ENCODE data around the gene CALR.
"Not testable (repeated sequence)": the region's sequence is repeated elsewhere in the genome, so short reads cannot be mapped to it uniquely, and the experiment has no call there.

Gene CALR

DNA sequence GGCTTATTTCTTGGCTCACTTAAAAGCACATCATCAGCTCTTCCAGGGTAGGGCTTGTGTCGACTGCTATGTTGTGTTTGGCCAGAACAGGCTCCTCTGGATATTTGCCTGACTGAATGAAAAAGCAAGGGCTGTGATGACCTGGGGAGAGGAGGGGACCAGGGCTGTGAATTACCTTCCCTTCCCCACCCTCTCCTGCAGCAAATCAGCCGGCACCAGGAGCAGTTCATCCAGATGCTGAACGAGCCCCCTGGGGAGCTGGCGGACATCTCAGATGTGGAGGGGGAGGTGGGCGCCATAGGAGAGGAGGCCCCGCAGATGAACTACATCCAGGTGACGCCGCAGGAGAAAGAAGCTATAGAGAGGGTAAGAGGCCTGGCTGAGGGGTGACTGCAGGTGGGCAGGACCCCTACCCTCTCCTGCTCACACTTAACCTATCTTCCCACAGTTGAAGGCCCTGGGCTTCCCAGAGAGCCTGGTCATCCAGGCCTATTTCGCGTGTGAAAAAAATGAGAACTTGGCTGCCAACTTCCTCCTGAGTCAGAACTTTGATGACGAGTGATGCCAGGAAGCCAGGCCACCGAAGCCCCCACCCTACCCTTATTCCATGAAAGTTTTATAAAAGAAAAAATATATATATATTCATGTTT is 14.2 kb downstream of the CALR start:
- in situ Hi-C loops (cut with MboI; ENCODE audit: low sequenced_read_pairs) = no loop called here

DNA sequence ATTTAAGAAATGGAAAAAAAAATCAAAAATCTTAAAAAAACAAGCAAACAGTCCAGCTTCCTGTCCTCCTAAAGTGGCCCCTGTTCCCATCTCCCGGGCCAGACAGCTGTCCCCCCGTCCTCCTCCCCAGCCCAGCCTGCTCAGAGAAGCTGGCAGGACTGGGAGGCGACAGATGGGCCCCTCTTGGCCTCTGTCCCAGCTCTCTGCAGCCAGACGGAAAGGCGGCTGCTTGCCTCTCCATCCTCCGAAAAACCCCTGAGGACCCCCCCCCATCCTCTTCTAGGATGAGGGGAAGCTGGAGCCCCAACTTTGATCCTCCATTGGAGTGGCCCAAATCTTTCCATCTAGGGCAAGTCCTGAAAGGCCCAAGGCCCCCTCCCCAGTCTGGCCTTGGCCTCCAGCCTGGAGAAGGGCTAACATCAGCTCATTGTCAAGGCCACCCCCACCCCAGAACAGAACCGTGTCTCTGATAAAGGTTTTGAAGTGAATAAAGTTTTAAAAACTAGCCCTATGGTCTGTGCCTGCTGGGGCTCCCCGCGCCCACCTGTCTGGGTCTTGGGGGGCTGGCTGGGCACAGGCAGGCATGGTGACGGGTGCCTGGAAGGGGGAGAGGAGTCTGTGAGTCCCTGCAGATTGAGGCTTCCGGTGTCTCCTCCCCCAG is 14.9 kb downstream of the CALR start:
- in situ Hi-C loops (cut with MboI; ENCODE audit: low sequenced_read_pairs) = no loop called here

DNA sequence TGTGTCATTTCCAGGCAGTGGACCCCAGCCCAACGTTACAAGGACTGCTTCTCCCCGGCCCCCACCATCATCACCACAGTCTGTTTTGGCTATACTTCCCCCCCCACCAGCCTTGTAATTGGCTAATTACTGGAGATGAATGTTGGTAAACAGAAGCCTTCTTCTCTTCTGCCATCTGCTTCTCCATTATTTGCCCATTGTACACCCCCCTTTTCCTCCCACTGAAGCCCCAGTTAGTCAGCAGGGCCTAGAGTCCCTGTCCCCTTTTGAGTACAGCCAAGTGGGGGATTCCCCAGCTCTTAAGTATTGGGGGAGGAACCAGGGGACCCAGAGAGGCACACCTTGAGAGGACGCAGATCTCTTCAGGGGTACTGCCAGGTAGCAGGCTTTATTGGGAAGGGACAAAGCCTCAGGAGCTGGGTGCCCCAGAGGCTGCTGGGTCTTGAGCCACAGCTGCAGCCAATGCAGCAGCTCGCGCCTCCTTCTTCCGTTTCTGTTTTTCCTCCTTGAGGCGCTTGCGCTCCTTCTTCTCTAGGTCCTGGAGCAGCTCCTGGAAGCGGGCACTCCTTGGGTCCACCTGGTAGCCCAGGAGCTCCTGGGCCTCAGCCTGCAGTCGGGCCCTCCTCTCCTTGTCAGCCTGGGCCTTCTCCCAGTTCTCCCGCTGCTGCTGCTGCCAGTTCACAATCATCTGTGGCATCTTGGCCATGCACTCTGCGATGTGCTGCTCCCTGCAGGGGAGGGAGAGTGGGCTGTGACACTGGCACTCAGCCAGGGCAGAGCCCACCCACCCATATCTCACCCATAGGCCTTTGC is 15.6 kb downstream of the CALR start:
- in situ Hi-C loops (cut with MboI; ENCODE audit: low sequenced_read_pairs) = no loop called here

DNA sequence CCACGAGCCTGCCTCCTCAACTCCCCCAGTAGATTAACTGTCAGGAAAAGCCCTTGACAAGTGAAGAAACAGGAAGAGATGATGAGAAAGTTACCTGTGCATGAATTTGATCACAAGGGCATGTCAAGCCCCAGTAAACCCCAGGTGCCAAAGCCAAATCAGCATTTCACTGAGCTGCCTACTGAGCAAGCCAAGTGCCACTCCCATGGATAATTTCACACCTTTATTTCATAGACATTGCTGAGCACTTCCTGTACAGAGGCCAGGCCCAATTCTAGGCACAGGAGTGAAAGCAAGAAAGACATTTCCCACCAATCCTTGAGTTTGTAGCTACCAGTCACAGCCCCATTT is 16.2 kb downstream of the CALR start:
- in situ Hi-C loops (cut with MboI; ENCODE audit: low sequenced_read_pairs) = no loop called here

DNA sequence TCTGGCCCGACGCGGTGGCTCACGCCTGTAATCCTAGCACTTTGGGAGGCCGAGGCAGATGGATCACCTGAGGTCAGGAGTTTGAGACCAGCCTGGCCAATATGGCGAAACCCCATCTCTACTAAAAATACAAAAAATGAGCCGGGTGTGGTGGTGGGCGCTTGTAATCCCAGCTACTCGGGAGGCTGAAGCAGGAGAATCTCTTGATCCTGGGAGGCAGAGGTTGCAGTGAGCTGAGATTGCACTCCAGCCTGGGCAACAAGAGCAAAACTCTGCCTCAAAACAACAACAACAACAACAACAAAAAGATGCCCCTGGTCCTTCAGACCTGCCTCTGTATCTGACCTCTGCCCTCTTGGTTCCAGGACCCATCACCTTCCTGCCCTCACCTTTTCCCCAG is 17.2 kb downstream of the CALR start:
- in situ Hi-C loops (cut with MboI; ENCODE audit: low sequenced_read_pairs) = not testable (repeated sequence)

DNA sequence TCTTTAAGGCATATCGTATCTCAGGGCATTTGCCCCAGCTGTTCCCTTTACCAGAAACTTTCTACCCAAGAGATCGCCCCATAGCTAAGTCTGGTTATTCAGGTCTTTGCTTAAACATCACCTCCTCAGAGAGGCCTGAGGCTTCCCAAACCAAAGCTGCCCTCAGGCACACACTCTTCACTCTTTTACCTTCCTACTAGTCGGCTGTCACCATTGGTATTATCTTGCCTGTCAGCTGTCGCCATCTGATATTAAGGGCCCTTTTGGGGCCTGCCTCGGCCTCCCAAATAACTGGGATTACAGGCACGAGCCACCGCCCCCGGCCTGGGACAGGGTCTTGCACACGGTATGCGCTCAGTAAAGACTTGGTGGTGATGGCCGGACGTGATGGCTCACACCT is 17.6 kb downstream of the CALR start:
- in situ Hi-C loops (cut with MboI; ENCODE audit: low sequenced_read_pairs) = no loop called here

DNA sequence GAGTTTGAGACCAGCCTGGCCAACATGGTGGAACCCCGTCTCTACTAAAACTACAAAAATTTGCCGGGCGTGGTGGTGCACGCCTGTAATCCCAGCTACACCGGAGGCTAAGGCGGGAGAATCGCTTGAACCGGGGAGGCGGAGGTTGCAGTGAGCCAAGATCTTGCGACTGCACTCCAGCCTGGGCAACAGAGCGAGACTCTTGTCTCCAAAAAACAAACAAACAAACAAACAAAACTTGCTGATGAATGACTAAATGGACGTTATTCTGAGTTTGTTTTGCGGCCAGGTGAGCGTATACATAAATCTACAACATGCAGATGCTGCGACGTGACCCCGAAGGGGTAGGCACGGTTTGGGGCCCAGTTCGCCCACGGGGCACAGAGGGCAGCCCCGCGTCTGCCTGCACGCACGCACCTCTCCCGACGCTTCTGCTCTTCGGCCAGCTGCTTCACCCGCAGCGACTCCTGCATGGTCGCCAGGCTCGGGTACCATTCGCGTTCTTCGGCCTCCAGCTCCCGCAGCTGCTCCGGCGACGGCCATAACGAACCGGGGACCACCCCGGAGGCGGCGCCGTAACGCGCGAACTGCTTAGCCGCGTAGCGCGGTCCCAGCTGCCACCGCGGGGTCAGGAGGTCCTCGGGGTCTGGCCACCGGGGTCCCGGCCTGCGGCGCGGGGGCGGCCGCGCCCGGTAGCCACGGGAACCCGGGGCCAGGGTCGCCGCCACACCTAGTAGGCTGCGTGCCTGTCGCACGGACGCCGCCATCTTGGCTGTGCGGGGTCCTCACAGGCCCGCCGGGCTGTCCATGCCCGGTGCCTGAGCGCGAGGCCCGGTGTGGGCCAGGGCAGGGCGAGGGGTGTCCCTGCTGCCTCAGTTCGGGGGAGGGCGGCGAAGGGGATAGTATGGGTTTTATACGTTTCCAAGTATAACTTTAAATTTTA is 18.3 kb downstream of the CALR start, which contains the start of gene GADD45GIP1:
Gene GADD45GIP1, minus strand, starts transcription at position 778 of the 943 bp plus-strand sequence. Its CDS starts 11 bp downstream, at position 767.
- in situ Hi-C loops (cut with MboI; ENCODE audit: low sequenced_read_pairs) = no loop called here

DNA sequence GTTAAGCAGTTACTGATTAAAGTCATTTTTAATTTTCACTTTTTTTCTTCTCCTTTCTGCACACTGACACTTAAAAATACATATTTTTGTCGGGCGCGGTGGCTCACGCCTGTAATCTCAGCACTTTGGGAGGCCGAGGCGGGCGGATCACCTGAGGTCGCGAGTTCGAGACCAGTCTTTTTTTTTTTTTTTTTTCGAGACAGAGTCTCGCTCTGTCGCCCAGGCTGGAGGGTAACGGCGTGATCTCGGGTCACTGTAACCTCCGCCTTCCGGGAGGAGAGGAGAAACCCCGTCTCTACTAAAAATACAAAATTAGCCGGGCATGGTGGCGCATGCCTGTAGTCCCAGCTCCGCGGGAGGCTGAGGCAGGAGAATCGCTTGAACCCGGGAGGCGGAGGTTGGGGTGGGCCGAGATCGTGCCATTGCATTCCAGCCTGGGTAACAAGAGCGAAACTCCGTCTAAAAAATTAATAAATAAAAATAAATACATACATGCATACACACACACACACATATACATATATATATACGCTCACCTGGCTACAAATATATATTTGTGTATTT is 19.1 kb downstream of the CALR start:
- in situ Hi-C loops (cut with MboI; ENCODE audit: low sequenced_read_pairs) = not testable (repeated sequence)

DNA sequence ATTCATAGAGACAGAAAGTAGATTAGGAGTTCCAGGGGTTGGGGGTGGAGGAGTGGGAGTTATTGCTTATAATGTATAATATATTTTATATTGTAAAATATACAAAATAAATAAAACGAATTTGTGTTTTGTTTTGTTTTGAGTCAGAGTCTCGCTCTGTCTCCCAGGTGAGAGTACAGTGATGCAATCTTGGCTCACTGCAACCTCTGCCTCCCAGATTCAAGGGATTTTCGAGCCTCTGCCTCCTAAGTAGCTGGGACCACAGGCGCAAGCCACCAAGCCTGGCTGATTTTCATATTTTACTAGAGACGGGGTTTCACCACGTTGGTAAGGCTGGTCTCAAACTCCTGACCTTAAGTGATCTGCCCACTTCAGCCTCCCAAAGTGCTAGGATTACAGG is 21.1 kb downstream of the CALR start:
- in situ Hi-C loops (cut with MboI; ENCODE audit: low sequenced_read_pairs) = no loop called here

DNA sequence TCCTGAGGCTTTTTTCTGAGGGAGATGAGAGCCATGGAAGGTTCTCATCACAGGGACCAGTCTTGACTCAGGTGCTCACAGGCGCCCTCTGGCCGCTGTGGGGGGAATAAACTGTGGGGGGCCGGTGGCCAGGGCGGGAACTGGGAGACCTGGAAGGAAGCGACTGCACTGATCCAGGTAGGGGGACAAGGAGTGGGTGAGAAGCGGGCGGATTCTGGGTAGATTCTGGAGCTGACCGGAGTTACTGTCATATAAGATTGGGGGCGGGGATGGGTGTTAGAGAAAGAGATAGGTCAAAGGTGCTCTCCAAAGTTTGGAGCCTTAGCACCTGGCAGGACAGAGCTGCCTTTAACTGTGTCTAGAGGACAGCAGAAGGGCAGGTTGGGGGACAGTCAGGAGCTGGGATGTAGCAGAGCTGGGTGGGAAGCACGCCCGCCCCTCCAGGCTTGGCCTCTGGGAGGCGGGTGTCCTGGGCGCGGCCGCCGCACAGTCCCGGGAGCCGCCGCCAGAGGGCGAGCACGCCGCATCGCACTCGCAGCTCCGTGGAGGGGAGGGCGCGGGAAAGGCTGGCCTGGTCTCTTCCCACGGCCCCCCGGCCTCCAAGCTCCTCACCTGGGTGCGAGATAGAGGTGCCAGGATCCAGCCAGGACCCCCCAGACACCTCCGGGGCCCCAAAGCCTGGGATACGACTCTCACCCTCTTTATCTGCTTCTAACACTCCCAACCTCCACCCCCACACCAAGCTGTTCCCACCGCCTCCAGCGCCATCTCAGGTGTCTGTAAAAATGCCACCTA is 26.8 kb downstream of the CALR start:
- in situ Hi-C loops (cut with MboI; ENCODE audit: low sequenced_read_pairs) = no loop called here

DNA sequence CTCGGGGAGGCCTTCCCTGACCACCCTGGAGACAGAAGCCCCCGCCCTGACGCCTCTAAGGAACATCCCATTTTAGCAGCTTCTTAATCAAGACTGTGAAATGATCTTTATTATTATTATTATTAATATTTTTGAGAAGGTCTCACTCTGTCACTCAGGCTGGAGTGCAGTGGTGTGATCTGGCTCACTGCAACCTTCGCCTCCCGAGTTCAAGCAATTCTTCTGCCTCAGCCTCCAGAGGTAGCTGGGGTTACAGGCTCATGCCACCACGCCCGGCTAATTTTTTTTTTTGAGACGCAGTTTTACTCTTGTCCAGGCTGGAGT is 27.4 kb downstream of the CALR start:
- in situ Hi-C loops (cut with MboI; ENCODE audit: low sequenced_read_pairs) = no loop called here

DNA sequence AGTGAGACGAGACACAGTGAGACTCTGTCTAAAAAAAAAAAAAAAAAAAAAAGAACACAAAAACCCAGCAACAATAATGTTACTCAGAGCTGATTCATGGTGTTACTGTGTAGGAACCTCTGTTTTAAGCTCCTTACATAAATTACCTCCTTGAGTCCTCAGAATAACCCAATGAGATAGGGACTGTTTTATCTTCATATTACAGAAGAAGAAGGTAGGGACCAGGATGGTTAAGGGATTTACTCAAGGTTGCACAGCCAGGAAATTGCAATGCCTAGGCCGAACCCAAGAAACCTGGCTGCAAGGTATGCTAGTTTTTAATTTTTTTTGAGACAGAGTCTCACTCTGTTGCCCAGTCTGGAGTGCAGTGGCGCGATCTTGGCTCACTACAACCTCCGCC is 29.5 kb downstream of the CALR start:
- in situ Hi-C loops (cut with MboI; ENCODE audit: low sequenced_read_pairs) = no loop called here

DNA sequence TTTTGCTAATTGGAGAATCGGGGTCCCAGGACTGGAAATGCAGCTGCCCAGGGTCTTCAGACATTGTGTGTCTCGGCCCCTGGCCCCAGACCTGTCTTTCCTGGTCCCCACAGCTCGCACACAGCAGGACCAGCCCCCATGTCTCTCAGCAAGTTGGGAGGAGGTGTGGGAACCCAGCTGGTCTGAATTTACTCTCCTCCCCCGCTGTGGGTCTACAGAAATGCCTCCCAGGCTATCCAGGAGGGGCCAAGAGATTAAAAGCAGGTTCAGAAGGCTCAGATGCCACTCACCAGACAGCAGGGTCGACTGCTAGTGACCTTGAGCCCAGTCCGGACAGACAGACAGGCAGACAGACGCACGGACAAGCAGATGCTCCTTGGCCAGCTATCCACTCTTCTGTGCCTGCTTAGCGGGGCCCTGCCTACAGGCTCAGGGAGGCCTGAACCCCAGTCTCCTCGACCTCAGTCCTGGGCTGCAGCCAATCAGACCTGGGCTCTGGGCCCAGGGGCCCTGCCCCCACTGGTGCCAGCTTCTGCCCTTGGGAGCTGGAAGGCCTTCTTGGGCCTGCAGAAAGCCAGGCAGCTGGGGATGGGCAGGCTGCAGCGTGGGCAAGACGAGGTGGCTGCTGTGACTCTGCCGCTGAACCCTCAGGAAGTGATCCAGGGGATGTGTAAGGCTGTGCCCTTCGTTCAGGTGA is 31.0 kb downstream of the CALR start, which contains the start of gene DAND5:
Gene DAND5, plus strand, starts transcription at position 285 of the 697 bp plus-strand sequence. Its CDS starts 85 bp downstream, at position 370.
- in situ Hi-C loops (cut with MboI; ENCODE audit: low sequenced_read_pairs) = no loop called here

DNA sequence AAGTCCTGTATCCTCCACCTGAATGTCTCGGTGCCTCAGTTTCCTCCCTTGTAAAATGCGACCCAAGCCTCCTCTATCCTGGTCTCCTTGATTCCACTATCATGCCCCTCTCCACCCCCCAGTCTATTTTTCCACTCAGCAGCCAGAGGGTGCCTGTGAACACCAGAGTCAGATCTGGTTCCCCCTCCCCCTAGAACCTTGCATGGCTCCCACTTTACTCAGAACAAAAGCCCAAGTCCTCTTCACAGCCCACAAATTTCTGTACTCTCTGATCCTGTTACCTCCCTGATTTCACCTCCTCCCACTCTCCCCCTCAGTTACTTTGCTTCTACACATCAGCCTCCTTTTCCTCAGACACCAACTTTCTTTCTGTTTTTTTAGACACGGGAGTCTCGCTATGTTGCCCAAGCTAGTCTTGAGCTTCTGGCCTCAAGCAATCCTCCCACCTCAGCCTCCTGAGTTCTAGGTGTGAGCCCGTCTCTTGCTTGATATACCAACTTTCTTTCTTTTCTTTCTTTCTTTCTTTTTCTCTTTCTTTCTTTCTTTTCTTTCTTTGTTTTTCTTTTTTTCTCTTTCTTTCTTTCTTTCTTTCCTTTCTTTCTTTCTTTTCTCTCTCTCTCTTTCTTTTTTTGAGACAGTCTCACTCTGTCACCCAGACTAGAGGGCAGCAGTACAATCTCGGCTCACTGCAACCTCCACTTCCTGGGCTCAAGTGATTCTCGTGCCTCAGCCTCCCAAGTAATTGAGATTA is 31.8 kb downstream of the CALR start:
- in situ Hi-C loops (cut with MboI; ENCODE audit: low sequenced_read_pairs) = no loop called here

DNA sequence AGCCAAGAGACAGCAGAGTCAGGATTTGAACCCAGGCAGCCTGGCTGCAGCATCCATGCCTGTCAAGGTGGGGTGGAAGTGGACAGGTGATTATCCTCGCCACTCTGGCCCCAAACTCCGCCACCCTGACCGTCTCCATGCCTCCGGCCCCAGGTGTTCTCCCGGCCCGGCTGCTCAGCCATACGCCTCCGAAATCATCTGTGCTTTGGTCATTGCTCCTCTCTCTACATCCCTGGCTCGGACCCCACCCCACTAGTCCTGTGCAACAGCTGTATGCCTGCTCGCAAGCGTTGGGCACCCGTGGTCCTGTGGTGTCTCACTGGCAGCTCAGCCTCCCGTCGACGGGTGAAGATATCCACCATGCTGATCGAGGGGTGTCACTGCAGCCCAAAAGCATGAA is 34.8 kb downstream of the CALR start:
- in situ Hi-C loops (cut with MboI; ENCODE audit: low sequenced_read_pairs) = no loop called here

DNA sequence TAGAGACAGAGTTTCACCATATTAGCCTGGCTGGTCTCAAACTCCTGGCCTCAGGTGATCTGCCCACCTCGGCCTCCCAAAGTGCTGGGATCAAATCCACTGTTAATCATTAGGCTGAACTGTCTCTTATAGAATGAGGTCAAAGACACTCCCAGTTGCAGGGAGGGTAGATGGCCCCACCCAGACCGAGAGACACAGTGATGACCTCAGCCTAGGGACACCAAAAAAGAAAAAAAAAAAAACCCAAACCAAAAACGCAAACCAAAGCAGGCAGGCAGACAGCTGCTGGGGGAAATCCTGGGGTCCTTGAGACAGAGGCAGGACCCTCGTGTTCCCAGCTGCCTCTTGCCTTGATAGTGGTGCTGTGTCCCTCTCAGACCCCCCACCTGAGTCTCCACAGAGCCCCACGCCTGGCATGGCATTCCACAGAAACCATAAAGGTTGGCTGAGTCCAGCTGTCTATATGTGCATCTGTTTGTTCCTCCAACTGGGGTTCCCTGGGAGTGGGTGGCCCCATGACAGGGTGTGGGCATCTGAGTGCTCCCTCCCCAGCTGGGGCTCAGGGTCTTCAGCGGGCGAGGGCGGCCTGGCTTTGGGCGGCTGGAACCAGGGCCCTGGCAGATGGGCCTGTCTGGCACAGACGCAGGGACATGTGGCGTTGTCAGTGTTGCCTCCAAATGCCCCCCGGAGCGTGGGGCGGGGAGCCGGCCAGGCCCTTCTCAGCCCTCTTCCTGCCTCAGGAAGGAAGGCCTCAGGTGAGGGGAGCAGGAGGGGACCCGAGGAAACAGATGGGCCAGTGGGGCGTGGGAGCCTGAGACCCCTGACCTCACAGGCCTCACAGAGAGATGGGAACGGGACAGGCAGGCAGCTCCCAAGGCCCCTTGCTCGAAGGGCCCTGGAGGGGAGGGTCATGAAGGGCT is 36.2 kb downstream of the CALR start:
- in situ Hi-C loops (cut with MboI; ENCODE audit: low sequenced_read_pairs) = no loop called here

DNA sequence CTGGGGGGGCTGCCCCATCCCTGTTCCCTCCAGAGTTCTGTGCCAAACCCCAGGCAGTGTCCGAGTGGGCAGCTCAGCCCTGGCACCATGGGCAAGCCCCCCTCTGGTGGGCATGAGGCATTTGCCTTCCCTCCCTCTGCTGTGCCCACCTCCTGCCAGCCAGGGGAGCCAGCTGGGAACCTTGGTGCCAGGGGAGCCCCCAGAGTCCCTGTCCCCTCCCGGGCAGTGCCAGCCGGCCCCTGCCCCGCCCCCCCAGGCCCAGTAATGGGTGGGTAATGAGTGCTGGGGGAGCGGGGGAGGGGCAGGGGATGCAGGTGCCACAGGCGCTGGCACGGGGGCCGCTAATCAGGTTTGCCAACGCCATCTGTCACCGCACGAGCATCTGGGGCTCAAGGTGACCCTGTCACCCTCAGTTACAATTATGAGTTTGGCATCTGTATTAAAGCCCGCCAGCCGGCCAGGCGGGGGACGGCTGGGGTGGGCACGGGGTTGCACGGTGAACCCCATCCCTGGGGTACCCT is 36.9 kb downstream of the CALR start:
- in situ Hi-C loops (cut with MboI; ENCODE audit: low sequenced_read_pairs) = no loop called here

All from hTERT RPE-1 (cell line).